GM19372 (cell line): ENCODE measurements around the gene NT5C3A.
"Not testable (repeated sequence)": the region's sequence is repeated elsewhere in the genome, so short reads cannot be mapped to it uniquely, and the experiment has no call there.

ENCODE experiments used
- ATAC-seq: cut with Tn5 transposase; IDR thresholded peaks from one replicate; pipeline ENCODE4 v1.9.1; 2021; ENCODE audit warnings: mild to moderate bottlenecking, low read depth, moderate library complexity; ENCODE audit not compliant: unreplicated experiment

Gene NT5C3A

DNA sequence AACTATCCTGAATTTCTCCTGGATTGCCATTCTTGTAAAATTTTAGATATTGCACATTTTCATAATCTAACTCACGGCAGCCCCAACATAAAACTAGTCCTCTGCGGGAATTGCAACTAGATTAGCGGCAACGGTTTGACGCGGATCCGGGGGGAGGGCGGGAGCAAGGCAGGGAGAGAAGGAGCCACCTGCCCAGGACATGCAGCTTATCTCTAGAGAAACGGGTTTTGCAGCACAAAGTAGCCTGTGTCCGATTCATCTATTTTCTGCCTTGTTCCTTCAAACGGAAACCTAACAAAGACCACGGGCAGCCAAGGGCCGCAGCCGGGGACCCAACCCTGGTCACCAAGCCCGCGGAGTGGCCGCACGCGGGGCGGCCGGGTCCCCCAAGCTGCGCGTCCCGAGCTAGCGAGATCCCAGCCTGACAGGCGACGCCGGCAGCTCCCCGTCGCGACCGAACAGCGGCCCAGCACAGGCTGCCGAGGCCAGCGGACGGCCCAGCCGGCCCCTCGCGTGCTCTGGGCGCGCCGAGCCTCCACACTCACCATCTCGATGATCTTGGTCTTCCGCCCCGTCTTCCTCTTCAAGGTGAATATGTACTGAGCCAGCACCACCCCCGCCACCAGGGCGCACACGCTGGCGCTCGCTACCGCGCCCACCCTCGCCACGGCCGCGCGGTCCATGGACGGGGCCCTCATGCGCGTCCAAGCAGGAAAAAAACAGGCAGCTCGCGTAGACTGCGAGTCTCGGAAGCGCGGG is at the start of gene NT5C3A:
TSS of gene NT5C3A (minus strand) at position 754 of the 759 bp plus-strand sequence. CDS start at position 683, 71 bp downstream.
- peak; percentile 35 for ATAC-seq

DNA sequence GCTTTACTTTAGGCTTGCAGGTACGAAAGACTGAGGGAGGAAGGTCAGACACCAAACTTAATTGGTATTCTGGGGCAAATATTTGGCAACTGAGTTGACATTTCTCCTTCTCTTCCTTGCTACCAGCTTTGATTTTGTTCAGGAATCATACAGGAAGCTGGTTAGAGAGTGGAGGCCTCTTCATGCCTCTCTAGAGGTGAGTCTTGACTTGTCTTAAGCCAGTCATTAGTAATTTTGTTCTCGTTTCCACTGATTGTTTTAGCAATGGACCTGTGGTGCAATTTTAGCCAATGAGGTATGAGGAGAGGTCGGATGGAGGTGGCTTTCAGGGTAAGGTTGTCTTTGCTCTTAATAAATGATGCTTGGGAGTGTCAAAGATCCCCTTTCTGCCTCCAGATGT is 49.0 kb upstream of the NT5C3A start:
- ATAC-seq: no peak

DNA sequence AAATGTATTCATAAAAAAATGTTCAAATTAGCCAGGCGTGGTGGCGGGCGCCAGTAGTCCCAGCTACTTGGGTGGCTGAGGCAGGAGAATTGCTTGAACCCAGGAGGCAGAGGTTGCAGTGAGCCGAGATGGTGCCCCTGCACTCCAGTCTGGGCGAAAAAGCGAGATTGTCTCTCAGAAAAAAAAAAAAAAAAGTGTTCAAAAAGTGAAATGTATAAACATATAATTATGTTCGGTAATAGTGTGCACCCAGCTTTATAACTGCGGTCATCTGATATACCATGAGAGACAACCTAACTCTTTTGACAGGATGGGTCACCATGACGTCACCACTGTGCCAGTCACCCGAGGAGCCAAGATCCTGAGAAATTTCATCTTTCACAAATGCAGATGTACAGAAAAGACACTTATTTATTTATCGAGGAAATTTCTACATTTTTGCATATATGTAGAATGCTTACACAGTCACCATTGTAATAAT is 47.2 kb upstream of the NT5C3A start:
- no peak for ATAC-seq

DNA sequence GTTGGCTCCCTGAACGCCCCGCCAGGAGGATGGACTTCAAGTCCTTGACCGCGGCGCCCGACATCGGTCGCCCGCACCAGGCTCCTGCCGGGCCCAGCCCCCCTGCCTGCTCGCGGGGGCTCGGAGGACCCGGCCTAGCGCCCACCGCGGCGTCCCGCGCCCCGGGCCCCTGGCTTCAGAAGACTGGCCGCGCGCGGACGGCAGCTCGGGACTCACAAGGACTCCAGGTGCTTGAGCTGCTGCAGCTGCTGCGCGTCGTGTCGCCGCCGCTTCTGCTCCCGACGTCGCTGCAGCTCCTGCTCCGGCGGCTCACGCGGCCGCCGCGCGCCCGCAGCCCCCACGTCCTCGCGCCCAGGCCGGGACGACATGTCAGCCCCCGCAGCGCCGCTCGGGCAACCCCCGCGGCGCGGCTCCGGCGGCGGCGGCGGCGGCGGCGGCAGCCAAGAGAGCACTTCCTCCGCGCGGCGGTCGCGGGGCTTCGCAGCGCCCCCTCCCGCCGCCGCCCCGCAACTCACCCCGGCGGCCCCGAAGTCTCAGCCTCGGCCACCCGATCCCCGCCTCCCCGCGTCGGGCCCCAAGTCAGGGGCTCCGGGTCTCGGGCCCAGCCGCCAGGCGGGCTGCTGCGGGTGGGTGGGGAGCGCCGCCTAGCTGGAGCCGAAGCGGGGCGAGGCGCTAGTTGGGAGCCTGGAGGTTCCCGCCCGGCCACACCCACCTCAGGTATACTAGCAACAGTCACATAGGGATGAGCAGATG is 46.6 kb upstream of the NT5C3A start, which contains the start of gene RP9:
TSS of gene RP9 (minus strand) at position 400 of the 753 bp plus-strand sequence. CDS start at position 368, 32 bp downstream.
- ATAC-seq: peak; percentile 83

DNA sequence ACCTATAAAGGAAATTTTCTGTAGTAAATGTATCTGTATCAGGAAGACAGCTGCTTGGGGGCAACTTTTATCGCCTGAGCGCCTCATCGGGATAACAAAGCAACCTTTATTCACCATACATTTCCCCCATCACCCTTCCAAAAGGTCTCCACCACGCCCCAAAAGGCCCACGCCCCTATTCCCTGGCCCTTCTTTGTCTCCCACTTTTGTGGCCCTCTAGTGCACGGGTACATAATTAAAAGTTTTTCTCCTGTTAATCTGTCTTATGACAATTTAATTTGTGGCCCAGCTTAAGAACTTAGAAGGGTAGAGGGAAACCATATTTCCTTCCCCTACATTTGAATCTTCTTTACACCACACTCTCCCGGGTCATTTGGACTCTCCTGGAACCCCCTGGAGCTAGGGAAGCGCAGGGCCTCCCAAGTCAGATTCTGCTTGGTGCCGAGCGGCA is 46.0 kb upstream of the NT5C3A start:
- ATAC-seq: peak; percentile 5

DNA sequence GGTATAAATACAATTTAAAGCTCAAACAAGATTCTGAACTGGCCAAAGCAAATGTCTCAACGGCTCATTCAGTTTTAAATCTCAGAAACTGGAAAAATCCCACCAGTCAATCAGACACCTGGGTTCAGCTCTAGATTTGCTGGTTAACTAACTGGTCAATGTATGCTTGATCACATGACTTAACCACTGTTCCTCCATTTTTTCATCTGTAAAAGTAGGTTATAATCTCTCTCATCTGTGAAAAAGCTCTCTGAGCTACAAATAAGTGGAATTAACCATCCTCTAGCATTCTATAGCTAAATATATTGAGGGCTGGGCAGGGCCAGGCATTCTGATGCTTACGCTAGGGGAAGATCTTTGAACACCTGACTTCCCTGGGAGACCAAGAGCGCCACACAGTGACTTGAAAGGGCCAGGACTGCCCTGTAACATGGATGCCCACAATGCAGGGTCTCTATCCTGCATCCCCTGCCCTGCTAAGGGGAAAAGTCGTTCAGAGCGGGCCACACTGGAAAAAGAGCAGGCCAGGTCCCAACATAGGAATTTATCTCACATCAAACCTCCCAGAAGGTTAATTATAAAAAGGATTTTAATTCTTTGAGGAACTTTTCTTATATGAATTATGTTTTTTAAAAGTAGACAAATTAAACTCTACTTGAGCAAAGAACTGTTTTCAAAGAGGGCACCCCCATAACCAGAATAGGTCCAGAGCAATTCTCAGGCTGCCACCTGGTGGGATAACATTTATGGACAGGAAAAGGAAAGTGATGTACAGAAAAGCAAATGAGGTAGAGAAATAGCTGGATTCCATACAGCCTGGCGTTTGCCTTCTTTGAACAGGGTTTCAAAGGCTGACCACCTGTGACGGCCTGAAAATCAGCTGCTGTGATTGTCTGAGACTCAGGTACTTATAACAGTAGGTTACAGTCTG is 44.8 kb upstream of the NT5C3A start:
- peak; percentile 36 for ATAC-seq

DNA sequence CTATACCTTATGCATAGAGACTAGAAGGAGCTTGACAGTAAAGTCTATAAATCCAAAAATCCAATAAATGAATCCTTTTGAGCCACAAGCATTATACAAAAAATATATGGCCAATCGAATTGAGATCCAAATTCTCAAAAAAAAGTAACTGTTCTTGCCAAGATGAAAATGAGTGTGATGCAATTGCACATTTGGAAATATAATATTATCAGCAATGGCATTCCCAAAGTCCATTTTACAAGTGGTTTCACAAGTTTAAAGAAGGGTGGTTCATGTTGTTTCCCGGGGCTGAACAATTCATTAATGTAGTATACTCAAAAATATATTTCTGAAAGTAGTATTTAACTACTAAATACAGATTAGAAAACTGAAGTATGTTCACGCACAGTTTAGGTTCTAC is 39.3 kb upstream of the NT5C3A start:
- ATAC-seq: no peak

DNA sequence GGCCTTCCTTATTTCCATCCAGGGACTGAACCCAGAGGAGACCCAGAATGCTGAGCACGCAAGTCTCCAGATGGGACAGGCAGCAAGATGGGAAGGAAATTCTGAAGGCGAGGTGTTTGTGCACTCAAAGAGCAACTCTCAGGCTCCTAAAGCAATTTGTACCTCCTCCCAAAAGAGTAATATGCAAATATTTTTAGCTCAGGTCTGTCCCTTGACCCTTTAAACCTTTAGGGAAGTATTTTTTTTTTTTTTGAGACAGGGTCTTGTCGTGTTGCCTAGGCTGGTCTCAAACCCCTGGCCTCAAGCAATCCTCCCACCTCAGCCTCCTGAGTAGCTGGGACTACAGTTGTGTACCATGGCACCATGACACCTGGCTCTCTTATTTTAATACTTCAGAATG is 38.2 kb upstream of the NT5C3A start:
- ATAC-seq: no peak

DNA sequence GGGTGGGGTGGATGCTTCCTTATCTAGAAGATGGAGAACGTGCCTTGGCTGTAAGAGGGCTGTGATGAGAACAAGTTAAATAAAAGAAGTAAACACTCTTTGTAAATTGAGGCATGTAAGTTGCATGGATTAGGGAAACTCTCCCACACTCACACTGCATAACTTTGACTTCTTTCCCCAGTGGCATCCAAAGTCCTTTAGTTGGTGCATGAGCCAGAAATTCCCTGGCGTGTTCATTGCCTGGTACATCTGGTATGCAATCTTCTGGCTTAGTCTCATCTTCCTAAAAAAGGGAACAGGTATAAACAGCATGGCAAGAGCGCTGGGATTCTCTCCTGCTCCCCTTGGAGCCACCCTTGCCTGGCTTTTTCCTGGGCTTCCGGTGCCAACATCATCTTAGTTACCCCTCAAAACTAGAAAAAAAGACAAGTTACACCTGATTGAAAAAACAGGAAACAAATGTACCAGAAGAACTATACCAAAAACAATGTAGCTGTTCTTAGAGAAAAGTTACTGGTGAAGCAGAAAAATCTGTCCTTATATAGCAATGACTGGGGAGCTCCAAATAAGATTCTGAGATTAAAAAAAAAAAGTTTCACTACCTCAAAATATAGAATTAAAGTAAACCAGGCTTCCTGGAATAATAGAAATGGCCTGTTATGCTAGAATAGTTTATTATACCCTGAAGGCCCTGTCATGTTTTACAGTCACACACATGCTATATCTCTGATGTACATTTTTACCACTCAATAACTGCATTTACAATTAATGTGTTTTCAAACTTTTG is 36.8 kb upstream of the NT5C3A start:
- ATAC-seq: no peak

DNA sequence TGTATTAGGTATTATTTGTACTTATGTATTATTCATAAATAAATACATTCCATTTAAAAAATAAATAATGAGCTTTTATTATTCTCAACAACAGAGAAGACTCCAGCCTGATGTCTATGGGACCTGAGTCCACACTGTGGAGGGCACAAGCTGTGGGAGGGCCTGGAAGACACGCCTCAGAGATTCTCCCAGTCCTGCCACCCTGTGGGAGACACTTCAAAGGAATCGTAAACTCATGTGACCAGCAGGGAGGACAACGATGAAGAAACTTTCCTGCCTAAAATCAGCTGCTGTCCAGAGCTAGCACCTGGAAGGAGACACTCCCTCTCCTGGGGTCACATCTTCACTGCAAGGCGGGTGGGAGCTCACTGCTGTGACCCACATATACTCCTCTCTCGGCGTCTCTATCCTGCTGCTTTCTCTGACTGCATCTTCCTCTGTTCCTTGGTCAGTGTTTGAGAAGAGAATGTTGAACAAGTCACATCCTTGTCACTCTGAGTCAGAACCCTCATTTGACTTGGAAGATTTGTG is 32.2 kb upstream of the NT5C3A start:
- ATAC-seq: not testable (repeated sequence)

DNA sequence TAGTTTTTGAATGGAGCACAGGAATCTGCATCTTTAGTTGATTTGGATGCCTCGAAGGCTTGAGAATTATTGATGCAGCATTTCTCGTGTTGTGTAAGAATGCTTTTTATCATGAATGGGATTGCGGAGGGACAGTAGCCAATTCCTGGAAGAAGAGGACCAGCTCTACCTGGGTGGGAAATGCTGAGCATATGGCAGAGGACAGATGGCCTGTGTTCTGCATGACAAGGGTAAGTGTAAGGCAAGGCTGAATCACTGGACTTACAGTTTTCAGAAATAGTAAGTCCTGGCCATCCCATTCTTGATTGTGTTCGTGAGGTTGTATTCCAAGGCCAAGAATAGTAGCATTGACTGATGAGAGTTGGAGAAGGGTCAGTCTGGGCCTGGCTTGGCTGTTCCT is 30.7 kb upstream of the NT5C3A start:
- ATAC-seq: no peak

DNA sequence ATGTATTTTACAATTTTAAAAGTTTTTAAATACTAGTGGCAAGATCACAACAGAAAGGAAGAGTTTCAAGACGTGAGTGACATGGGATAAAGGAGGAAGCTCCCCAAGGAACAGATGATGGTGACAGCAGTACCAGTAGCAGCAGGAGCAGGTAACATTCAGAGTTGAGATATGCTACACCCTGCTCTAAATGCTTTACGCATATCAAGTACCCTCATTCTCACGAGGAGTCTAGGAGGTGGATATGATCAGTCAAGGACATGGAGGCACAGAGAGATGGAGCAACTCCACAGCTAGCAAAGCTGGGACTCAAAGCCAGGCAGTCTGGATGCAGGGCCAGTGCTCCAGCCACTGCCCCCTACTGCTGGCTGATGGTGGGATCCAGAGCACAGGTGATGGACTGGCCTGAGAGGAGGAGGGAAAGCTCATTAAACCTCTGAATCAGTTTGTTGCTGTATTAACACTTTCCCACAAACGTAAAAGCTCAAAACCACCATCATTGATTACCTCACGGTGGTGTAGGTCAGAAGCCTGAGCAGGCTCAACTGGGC is 29.1 kb upstream of the NT5C3A start:
- ATAC-seq: no peak

DNA sequence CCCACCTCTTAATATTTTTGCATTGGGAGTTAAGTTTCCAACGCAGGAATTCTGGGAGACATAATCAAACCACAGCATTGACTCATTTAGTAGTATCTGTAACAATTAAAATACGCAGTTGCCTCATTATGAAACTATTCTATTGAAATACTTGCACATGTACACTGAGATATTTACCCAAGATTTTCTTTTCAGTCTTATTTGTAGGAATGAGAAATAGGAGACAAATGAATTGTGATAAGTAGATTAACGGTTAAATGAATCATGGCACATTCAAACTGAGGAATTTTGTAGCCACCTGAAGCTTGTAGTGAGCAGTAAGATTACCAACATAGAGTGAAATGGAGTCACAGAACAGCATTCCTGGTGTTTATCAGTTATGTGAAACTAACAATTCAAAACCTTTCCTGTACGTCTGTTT is 28.5 kb upstream of the NT5C3A start:
- no peak for ATAC-seq

DNA sequence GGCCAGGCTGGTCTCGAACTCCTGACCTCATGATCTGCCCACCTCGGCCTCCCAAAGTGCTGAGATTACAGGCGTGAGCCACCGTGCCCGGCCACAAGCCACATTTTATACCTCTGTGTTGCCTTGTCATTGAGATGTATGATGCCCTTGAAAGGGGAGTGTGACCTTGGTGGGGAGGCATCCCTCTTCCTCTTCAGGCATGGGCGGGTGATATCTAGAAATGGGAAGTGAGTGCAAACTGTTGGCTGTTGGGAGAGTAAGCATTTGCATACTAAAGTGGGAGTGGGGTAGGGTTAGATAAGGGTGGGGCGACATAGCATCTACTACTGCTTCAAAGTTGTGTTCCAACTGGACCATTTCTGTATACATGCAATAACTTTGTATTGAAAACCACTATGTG is 26.6 kb upstream of the NT5C3A start:
- ATAC-seq: no peak

DNA sequence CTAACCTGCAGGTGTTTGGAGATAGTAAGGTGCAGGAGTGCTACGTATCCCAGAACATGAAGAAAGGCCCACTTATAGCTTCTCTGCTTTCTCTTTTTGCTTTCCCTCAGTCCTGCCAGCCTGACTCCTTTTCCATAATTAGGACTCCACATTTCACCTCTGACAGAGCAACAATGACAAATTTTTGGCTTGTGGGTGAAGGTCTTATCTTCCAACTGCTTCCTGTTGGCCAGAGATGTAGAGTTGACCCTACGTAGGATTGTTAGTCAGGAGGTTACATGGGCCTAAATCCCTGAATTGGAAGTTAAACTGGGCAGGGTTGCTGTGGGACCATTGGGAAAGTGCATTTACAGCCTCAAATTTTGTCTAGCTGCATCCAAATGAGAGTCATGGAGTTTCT is 25.3 kb upstream of the NT5C3A start:
- no peak for ATAC-seq

DNA sequence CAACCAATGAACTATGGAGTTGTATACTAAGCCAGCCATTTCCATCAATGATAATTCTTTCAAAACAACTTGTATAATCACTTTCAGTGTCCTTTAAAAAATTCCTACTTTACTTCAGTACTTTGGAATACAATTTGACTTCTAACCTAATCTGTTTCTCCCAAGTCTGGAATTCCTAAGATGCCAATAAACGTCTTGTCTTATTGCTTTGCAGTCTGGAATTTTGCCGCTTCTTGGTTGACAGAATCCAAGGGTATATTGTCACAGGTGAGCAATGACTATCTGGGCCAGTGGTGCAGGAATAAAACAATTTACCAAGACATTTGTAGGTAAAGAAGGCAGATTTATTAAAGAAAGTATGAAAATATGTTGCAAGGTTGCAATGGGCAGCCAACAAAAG is 24.8 kb upstream of the NT5C3A start:
- ATAC-seq: no peak

DNA sequence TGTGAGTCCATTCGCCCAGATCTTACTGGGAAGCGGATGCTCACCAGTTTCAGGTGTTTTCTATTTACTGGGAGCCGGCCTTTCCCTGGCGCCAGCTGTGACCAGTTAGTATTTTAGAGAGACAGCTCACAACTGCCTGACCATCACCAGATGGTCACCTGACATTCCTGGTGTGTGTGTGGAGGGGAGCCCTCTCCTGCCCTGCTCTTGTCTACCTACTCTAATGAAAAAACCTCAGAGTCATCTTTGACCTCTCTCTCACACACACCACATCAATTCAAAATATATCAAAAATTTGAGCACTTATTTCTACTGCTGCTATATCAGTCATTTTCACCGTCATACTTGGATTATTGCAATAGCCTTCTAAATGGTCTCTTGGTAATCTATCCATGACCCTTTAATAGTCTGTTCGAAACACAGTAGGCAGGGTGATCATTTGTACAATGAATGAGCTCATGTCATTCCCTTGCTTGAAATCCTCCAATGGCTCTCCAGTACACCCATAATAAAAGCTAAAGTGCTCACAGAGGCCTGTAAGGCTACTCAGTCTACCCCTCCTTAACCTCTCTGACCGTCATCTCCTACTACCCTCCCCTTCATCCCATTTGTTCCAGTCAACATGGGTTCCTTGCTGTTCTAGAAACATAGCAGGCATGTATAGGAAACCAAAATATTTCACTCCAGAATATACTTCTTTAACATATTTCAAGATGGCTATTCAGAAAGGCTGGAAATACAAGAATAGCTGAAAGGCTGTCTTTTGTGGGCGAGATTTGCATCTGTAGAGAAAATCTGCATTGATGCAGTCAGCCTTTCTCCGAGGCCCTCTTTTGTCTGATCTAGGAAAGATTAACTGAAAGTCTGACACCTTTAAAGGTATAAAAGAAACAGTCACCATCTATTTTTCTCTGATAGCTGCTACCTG is 17.5 kb upstream of the NT5C3A start:
- no peak for ATAC-seq

DNA sequence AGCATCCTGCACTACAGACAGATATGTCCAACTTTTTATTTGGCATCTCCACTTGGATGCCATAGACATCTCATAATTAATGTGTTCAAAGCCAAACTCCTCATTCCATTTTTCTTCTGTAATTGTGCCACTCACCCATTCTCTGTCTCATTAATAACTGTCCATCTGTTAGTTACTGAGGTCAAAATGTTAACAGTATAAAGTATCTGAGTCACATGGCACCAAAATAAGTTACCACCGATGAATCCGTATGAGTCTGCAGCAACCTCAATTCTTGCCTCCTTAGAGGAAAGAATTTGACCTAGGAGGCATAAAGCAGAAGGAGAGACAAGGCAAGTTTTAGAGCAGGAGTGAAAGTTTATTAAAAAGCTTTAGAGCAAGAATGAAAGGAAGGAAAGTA is 16.5 kb upstream of the NT5C3A start:
- no peak for ATAC-seq
